Glomerular endothelial cell (primary cell): ENCODE measurements around the gene MRFAP1L1. TPM values are rescaled to one million over a fixed set of nuclear protein-coding genes. Genes with fewer than 3 reads are reported as not detected.
"Not testable (repeated sequence)": the region's sequence is repeated elsewhere in the genome, so short reads cannot be mapped to it uniquely, and the experiment has no call there.

ENCODE experiments used
- DNase-seq: peaks from one replicate; pipeline ENCODE4 v3.0.0-alpha.2; 2011; ENCODE audit warnings: low read depth, low spot score; ENCODE audit errors: extremely low read depth
- total RNA-seq: library from RNA; depleted of rRNA; stranded (reverse); fragments of >200 nt; gene quantifications from 2 replicates; pipeline ENCODE4 v1.2.3, GENCODE V29; 2015

The MRFAP1L1 gene
- total RNA-seq, 1 donor from 2014 or later: 43.2 TPM

- no peak for DNase-seq
Measured at GRCh38 chr4:6734165-6734786, 24.6 kb upstream of the MRFAP1L1 start.

- no peak for DNase-seq
Measured at GRCh38 chr4:6733358-6734164, 23.9 kb upstream of the MRFAP1L1 start.

GRCh38 chr4:6732441-6733357, 23.0 kb upstream of the MRFAP1L1 start:
- no peak for DNase-seq

- no peak for DNase-seq
Measured at GRCh38 chr4:6731780-6732179, 22.1 kb upstream of the MRFAP1L1 start.

- no peak for DNase-seq
Measured at GRCh38 chr4:6731318-6731675, 21.6 kb upstream of the MRFAP1L1 start.

- DNase-seq: no peak
Measured at GRCh38 chr4:6730603-6731317, 21.1 kb upstream of the MRFAP1L1 start.

GRCh38 chr4:6728320-6729029, 18.8 kb upstream of the MRFAP1L1 start:
- DNase-seq: no peak

- no peak for DNase-seq
Measured at GRCh38 chr4:6727943-6728250, 18.2 kb upstream of the MRFAP1L1 start.

- DNase-seq: no peak
Measured at GRCh38 chr4:6727081-6727942, 17.6 kb upstream of the MRFAP1L1 start.

- not testable (repeated sequence) for DNase-seq
Measured at GRCh38 chr4:6725427-6725961, 15.8 kb upstream of the MRFAP1L1 start.

- no peak for DNase-seq
Measured at GRCh38 chr4:6724421-6725111, 14.9 kb upstream of the MRFAP1L1 start.

- DNase-seq: no peak
Measured at GRCh38 chr4:6723851-6724250, 14.2 kb upstream of the MRFAP1L1 start.

GRCh38 chr4:6722891-6723290, 13.2 kb upstream of the MRFAP1L1 start:
- no peak for DNase-seq

GRCh38 chr4:6721121-6721520, 11.5 kb upstream of the MRFAP1L1 start:
- DNase-seq: no peak

- DNase-seq: no peak
Measured at GRCh38 chr4:6720202-6720699, 10.6 kb upstream of the MRFAP1L1 start.

- no peak for DNase-seq
Measured at GRCh38 chr4:6719611-6720179, 10.0 kb upstream of the MRFAP1L1 start.

- DNase-seq: no peak
Measured at GRCh38 chr4:6718932-6719610, 9.4 kb upstream of the MRFAP1L1 start.
